Coronary artery (tissue), 2 donors: Measurements from ENCODE around the gene TPSB2.

Source experiments
- DNase-seq: peaks from one replicate; pipeline ENCODE4 v3.0.0-alpha.2; 2017; ENCODE audit warnings: low spot score
- H3K27ac ChIP-seq, 2 donors: fragments of 200-600 bp; sonication (generic); one replicate each; pipeline ENCODE4 v1.5.1; 2016 to 2019
- H3K4me3 ChIP-seq: fragments of 200-600 bp; sonication (generic); 2 replicates; pipeline ENCODE4 v1.5.1; 2016; ENCODE audit warnings: mild to moderate bottlenecking, moderate library complexity
- TF ChIP-seq, protein P1 (sequence below): fragments of 200-600 bp; sonication (generic); IDR thresholded peaks from one replicate; pipeline ENCODE4 v1.5.1; 2019; ENCODE audit warnings: antibody characterized with exemption

TPSB2 gene

DNA sequence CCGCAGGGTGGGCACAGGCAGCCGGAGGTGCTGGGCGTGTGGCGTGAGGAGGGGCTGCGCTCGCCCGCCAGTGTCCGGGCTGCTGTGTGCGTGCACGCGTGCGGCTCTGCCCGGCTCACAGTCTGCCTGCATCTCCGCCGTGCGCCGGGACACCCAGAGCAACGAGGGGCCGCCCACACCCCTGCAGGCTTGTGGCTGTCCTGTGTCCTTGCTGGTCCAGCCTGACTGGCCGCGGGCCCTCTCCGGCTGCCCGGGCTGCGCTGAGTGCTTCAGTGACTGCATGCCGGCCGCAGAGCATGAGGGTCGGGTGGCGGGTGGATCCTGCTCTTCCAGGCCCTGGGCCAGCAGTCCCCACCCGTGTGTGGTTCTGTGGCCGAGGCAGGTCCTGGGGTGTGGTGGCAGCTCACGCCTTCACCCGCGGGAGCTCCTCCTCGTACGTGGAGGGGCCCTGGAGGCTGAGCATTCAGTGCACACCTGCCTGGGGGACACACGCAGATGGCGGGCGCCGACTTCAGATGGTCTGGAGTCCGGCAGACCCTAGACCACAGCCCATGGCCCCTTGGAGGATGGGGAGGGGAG is 17.3 kb downstream of the TPSB2 start:
- no peak for DNase-seq
- Histone ChIP-seq H3K27ac (no peak overlapping the region), H3K4me3 (no peak overlapping the region)
- TF ChIP-seq, protein P1, sequence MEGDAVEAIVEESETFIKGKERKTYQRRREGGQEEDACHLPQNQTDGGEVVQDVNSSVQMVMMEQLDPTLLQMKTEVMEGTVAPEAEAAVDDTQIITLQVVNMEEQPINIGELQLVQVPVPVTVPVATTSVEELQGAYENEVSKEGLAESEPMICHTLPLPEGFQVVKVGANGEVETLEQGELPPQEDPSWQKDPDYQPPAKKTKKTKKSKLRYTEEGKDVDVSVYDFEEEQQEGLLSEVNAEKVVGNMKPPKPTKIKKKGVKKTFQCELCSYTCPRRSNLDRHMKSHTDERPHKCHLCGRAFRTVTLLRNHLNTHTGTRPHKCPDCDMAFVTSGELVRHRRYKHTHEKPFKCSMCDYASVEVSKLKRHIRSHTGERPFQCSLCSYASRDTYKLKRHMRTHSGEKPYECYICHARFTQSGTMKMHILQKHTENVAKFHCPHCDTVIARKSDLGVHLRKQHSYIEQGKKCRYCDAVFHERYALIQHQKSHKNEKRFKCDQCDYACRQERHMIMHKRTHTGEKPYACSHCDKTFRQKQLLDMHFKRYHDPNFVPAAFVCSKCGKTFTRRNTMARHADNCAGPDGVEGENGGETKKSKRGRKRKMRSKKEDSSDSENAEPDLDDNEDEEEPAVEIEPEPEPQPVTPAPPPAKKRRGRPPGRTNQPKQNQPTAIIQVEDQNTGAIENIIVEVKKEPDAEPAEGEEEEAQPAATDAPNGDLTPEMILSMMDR = no peak

DNA sequence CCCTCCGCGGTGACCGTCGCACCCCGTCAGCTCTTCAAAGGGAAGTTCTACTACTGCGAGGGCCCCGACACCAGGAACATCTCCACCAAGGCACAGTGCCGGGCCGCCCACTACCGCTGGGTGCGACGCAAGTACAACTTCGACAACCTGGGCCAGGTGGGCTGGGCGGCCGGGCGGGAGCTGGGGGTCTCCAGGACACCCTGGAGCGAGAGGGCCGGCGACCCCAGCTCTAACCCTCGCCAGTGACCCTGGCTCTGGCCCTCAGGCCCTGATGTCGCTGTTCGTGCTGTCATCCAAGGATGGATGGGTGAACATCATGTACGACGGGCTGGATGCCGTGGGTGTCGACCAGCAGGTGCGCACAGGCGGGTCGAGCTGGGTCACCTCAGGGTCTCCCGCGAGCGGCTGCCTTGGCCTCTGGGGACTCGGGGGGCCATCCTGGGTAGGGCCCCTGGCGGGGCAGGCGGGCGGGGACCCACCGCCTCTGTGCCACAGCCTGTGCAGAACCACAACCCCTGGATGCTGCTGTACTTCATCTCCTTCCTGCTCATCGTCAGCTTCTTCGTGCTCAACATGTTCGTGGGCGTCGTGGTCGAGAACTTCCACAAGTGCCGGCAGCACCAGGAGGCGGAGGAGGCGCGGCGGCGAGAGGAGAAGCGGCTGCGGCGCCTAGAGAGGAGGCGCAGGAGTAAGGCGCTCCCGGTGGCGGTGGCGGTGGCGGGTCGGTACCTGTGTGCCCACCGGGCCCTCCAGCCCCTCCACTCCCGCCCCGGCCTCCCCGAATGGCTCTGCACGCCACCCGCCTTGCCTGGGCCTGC is 18.3 kb downstream of the TPSB2 start:
- TF ChIP-seq, protein P1 = no peak
- H3K4me3 ChIP-seq = no peak overlapping the region
- H3K27ac ChIP-seq = no peak overlapping the region
- DNase-seq = no peak

DNA sequence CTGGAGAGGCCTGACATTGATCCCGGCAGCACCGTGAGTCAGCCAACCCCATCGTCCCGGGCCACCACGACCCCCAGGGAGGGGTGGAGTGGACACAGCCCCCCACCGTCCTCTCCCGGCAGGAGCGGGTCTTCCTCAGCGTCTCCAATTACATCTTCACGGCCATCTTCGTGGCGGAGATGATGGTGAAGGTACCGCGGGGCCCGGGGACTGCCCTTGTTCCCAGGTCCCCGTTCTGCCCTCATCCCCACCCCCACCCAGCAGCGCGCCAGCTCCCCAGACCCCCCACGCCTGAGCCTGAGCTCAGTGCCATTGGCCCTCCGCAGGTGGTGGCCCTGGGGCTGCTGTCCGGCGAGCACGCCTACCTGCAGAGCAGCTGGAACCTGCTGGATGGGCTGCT is 19.5 kb downstream of the TPSB2 start:
- TF ChIP-seq, protein P1 = no peak
- H3K27ac ChIP-seq = no peak overlapping the region

DNA sequence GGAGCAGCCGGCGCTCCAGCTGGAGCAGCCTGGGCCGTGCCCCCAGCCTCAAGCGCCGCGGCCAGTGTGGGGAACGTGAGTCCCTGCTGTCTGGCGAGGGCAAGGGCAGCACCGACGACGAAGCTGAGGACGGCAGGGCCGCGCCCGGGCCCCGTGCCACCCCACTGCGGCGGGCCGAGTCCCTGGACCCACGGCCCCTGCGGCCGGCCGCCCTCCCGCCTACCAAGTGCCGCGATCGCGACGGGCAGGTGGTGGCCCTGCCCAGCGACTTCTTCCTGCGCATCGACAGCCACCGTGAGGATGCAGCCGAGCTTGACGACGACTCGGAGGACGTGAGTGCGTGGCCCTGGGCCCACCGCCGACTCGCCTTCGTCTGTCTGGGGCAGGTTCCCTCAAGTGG is 20.9 kb downstream of the TPSB2 start:
- Histone ChIP-seq H3K27ac (no peak overlapping the region), H3K4me3 (no peak overlapping the region)
- no peak for DNase-seq
- TF ChIP-seq, protein P1 = no peak

More for the DNA sequence above, 19.5 kb downstream of the TPSB2 start:
- no peak overlapping the region for H3K4me3 ChIP-seq
- no peak for DNase-seq

DNA sequence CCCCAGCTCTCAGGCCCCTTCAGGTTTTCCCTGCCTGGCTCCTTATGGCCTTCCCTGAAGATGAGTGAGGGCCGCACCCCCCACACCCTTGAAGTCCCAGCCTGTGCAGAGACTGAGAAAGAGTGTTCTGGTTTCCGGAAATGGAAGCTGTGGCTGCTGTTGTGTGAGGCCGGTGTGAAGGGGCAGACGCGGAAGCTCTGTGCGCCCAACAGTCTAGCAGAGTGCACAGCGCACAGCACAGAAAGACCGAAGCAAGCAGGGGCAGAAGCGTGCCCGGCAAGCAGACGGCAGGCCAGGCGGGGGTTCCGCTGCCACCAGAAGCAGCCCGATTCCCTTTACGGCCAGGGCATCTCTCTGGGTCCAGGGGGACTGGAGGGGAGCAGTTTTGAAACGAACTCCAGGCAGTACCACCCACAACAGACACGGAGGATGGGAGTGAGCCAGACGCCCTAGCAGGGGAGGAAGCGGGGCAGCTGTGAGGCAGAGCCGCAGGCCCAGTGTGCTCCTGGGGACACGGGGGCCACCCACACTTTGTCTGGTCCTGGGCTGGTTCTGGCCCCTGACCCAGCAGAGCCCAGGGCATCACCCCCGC is 21.6 kb downstream of the TPSB2 start:
- TF ChIP-seq, protein P1 = no peak
- no peak for DNase-seq
- Histone ChIP-seq H3K27ac (no peak overlapping the region), H3K4me3 (no peak overlapping the region)

DNA sequence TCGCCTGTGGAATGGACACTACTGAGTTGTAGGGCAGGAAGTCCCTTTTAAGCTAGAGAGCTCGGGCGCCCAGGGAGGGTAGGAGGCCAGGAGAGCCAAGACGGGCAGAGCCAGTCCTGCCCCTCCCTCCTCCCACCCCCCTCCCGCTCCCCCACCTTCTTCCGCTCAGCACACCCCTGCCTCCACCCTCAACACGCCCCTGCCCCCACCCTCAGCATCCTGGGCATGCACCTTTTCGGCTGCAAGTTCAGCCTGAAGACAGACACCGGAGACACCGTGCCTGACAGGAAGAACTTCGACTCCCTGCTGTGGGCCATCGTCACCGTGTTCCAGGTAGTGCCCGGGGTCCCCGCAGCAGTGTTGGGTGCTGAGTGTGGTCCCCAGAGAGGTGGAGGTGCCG is 23.2 kb downstream of the TPSB2 start:
- TF ChIP-seq, protein P1 = no peak
- Histone ChIP-seq H3K4me3 (no peak overlapping the region), H3K27ac (no peak overlapping the region)
- DNase-seq = no peak
